ENCODE data around the gene KIF4A. TPM values are rescaled to one million over a fixed set of nuclear protein-coding genes. Genes with fewer than 3 reads are reported as not detected.
"Not testable (repeated sequence)": the region's sequence is repeated elsewhere in the genome, so short reads cannot be mapped to it uniquely, and the experiment has no call there.

KIF4A gene
- total RNA-seq, 2 donors from 2014 or later, result 0.73 to 1.3 TPM

DNA sequence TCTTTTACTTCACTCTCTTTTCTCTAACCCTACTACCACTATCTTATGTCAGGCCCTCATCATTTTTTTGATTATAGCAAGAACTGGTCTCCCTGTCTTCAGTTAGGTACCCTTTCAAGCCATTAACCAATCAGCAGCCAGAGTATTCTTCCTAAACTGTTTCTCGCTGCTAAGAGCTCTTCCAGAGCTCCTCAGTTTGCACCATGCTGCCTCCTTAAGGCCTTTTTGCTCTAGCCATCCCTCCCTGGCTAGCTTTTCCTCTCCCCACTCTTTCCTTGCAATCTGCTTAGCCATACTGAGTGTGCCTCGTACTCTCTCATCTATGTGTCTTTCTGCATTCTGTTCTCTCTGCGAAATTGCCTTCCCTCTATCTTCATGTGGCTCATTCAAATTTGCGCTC, 32.9 kb downstream of the KIF4A start:
- H3K4me1 ChIP-seq (replicated peaks), result no peaks in the 10 kb centered on the region
- no peak overlapping the region for H3K4me3 ChIP-seq
- 96% methylated on average over 4 of the region's 4 CpGs for WGBS
- TF ChIP-seq POLR2A (IDR thresholded peaks at IDR 0.05), result no peak
- no peak for TF ChIP-seq POLR2AphosphoS5 (IDR thresholded peaks at IDR 0.05)
- TF ChIP-seq, protein P1, sequence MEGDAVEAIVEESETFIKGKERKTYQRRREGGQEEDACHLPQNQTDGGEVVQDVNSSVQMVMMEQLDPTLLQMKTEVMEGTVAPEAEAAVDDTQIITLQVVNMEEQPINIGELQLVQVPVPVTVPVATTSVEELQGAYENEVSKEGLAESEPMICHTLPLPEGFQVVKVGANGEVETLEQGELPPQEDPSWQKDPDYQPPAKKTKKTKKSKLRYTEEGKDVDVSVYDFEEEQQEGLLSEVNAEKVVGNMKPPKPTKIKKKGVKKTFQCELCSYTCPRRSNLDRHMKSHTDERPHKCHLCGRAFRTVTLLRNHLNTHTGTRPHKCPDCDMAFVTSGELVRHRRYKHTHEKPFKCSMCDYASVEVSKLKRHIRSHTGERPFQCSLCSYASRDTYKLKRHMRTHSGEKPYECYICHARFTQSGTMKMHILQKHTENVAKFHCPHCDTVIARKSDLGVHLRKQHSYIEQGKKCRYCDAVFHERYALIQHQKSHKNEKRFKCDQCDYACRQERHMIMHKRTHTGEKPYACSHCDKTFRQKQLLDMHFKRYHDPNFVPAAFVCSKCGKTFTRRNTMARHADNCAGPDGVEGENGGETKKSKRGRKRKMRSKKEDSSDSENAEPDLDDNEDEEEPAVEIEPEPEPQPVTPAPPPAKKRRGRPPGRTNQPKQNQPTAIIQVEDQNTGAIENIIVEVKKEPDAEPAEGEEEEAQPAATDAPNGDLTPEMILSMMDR (IDR thresholded peaks at IDR 0.05), result no peak
- no peaks in the 10 kb centered on the region for H3K9me3 ChIP-seq
- no peaks in the 10 kb centered on the region for H3K36me3 ChIP-seq
- no peak overlapping the region for H3K27ac ChIP-seq
- intact Hi-C loops (cut with DNase I), result no loop called here
- no peak for DNase-seq (ENCODE audit: low spot score)
- H3K27me3 ChIP-seq (replicated peaks; ENCODE audit: insufficient read depth), result no peaks in the 10 kb centered on the region

DNA sequence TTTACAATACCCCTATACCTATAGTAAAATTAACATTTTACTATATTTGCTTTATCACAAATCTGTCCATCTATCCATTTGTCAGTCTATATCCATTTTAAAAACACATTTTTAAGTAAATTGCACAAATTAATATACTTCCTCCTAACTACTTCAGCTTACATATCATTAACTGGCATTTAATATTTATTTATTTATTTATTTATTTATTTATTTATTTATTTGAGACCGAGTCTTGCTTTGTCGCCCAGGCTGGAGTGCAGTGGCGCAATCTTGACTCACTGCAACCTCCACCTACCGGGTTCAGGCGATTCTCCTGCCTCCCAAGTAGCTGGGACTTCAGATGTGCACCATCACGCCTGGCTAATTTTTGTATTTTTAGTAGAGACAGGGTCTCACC, 33.7 kb downstream of the KIF4A start:
- intact Hi-C loops (cut with DNase I); DNase-seq (ENCODE audit: low spot score); H3K27ac ChIP-seq; H3K36me3 ChIP-seq; H3K4me1 ChIP-seq (replicated peaks); H3K4me3 ChIP-seq; H3K9me3 ChIP-seq; H3K27me3 ChIP-seq (replicated peaks; ENCODE audit: insufficient read depth): not testable (repeated sequence)
- WGBS, result 98% methylated on average over 6 of the region's 6 CpGs

DNA sequence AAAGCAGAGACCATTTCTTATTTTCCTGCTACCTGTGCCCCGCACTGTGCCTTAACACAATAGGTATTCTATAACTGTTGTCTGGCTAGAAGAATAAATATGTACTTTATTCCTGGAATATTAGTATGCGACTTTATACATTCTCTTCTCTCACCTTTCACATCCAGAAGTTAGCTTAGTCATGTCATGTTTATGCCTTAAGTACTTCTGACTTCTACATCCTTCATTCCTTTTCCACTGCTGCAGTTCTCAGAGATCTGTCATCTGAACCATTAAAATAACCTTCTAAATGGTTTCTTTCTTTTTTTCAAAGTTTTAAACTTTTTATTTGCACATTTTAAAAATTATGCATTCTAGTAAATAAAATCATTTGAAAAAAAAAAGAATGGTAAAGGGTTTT, 34.4 kb downstream of the KIF4A start:
- H3K27me3 ChIP-seq (replicated peaks; ENCODE audit: insufficient read depth), result no peaks in the 10 kb centered on the region
- no peak for TF ChIP-seq POLR2AphosphoS5 (IDR thresholded peaks at IDR 0.05)
- TF ChIP-seq, protein P1 (IDR thresholded peaks at IDR 0.05), result no peak
- no peak for TF ChIP-seq POLR2A (IDR thresholded peaks at IDR 0.05)
- DNase-seq (ENCODE audit: low spot score), result no peak
- no peak overlapping the region for H3K4me3 ChIP-seq
- H3K36me3 ChIP-seq, result no peaks in the 10 kb centered on the region
- 84% methylated on average over 2 of the region's 2 CpGs for WGBS
- intact Hi-C loops (cut with DNase I), result no loop called here
- H3K9me3 ChIP-seq, result no peaks in the 10 kb centered on the region
- no peak overlapping the region for H3K27ac ChIP-seq
- H3K4me1 ChIP-seq (replicated peaks), result no peaks in the 10 kb centered on the region

DNA sequence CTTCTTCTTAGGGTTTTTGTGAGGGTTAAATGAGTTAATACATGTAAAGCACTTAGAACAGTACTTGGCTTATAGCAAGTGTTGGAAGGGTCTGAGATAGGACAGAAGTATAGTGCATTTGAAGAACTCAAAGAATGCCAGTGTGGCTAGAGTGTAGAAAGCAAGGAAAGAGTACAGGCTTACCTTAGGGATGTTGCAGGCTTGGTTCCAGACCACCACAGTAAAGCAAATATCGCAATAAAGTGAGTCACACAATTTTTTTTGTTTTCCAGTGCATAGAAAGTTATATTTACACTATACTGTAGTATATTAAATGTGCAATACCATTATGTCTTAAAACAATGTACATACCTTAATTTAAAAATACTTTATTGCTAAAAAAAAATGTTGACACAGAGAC, 41.3 kb downstream of the KIF4A start:
- intact Hi-C loops (cut with DNase I), result no loop called here
- H3K27me3 ChIP-seq (replicated peaks; ENCODE audit: insufficient read depth), result no peaks in the 10 kb centered on the region
- H3K27ac ChIP-seq, result no peak overlapping the region
- 92% methylated on average over 1 of the region's 1 CpG for WGBS
- no peaks in the 10 kb centered on the region for H3K9me3 ChIP-seq
- no peak for DNase-seq (ENCODE audit: low spot score)
- H3K4me1 ChIP-seq (replicated peaks), result no peaks in the 10 kb centered on the region
- H3K36me3 ChIP-seq, result no peaks in the 10 kb centered on the region
- H3K4me3 ChIP-seq, result no peak overlapping the region
- TF ChIP-seq POLR2AphosphoS5 (IDR thresholded peaks at IDR 0.05) (no peak), POLR2A (IDR thresholded peaks at IDR 0.05) (no peak)
- TF ChIP-seq, protein P1 (IDR thresholded peaks at IDR 0.05), result no peak

DNA sequence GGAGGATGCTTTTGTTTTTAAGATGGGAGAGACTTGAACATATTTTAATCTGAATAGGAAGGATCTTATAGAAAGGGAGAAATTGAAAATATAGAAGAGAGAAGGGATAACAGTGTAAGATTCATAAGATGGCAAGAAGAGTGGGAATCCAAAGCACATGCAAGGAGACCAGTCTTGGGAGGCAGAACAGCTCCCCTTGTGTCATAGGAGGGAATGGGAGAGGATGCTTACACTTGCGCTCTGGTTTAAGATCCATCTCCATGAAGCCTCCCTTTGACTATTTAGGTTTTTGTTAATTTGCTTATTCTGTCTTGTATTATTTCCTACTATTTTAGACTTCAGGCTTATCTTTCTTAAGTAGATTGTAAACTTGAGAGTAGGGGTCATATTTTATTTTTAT, 42.7 kb downstream of the KIF4A start:
- TF ChIP-seq POLR2AphosphoS5 (IDR thresholded peaks at IDR 0.05) (no peak), POLR2A (IDR thresholded peaks at IDR 0.05) (no peak)
- TF ChIP-seq, protein P1 (IDR thresholded peaks at IDR 0.05), result no peak
- intact Hi-C loops (cut with DNase I), result no loop called here
- no peaks in the 10 kb centered on the region for H3K9me3 ChIP-seq
- no peak for DNase-seq (ENCODE audit: low spot score)
- H3K27ac ChIP-seq, result no peak overlapping the region
- no peaks in the 10 kb centered on the region for H3K4me1 ChIP-seq (replicated peaks)
- H3K36me3 ChIP-seq, result no peaks in the 10 kb centered on the region
- no peak overlapping the region for H3K4me3 ChIP-seq
- 94% methylated on average over 1 of the region's 1 CpG for WGBS
- H3K27me3 ChIP-seq (replicated peaks; ENCODE audit: insufficient read depth), result no peaks in the 10 kb centered on the region

Data from prostate gland (tissue), 2 donors.